Neural cell (in vitro differentiated cells): ENCODE measurements around the gene DOK4. TPM values are rescaled to one million over a fixed set of nuclear protein-coding genes. Genes with fewer than 3 reads are reported as not detected.

Experiments used
- H2AFZ ChIP-seq: fragments of 200-600, 300-800 bp; sonication (generic), shearing (Covaris generic); 2 replicates; pipeline ENCODE4 v1.6.0; 2014; ENCODE audit warnings: low read depth, mild to moderate bottlenecking, antibody characterized with exemption, low read length, moderate library complexity
- H3F3A ChIP-seq: fragments of 200-600 bp; shearing (Covaris generic); 2 replicates; pipeline ENCODE4 v1.6.1; 2016; ENCODE audit warnings: mild to moderate bottlenecking, moderate library complexity, mixed read lengths, antibody characterized with exemption, low read length; ENCODE audit not compliant: insufficient read depth, poor library complexity, severe bottlenecking
- H3K27ac ChIP-seq: fragments of 200-600, 300-800 bp; sonication (generic), shearing (Covaris generic); 2 replicates; pipeline ENCODE4 v1.5.1; 2014; ENCODE audit warnings: mild to moderate bottlenecking, low read length, moderate library complexity
- H3K27me3 ChIP-seq: fragments of 300-800, 200-600 bp; sonication (generic), shearing (Covaris generic); 2 replicates; pipeline ENCODE4 v1.6.0; 2014; ENCODE audit warnings: mild to moderate bottlenecking, low read depth, low read length, moderate library complexity; ENCODE audit not compliant: insufficient read depth
- H3K36me3 ChIP-seq: fragments of 300-800, 200-600 bp; sonication (generic), shearing (Covaris generic); 2 replicates; pipeline ENCODE4 v1.5.1; 2014; ENCODE audit warnings: mild to moderate bottlenecking, antibody characterized with exemption, low read length, moderate library complexity; ENCODE audit not compliant: insufficient read depth
- H3K4me2 ChIP-seq: fragments of 300-800, 200-600 bp; sonication (generic), shearing (Covaris generic); 2 replicates; pipeline ENCODE4 v1.6.0; 2014; ENCODE audit warnings: mild to moderate bottlenecking, low read length
- H3K4me3 ChIP-seq: fragments of 300-800, 200-600 bp; sonication (generic), shearing (Covaris generic); 2 replicates; pipeline ENCODE4 v1.5.1; 2014; ENCODE audit warnings: mild to moderate bottlenecking, low read length, moderate library complexity
- H3K79me2 ChIP-seq: fragments of 200-600 bp; shearing (Covaris generic); replicated peaks from 2 replicates; pipeline ENCODE4 v1.6.0; 2014; ENCODE audit warnings: mild to moderate bottlenecking, low read length, moderate library complexity; ENCODE audit not compliant: insufficient read depth
- H3K9ac ChIP-seq: fragments of 300-800, 200-600 bp; sonication (generic), shearing (Covaris generic); 2 replicates; pipeline ENCODE4 v1.6.1; 2016; ENCODE audit warnings: mild to moderate bottlenecking, low read length, mixed read lengths
- H3K9me2 ChIP-seq: fragments of 200-600 bp; shearing (Covaris generic); 2 replicates; pipeline ENCODE4 v1.6.1; 2016; ENCODE audit warnings: mild to moderate bottlenecking, low read length, mixed read lengths; ENCODE audit not compliant: insufficient read depth
- H3K9me3 ChIP-seq: fragments of 200-600, 300-800 bp; sonication (generic), shearing (Covaris generic); 2 replicates; pipeline ENCODE4 v1.6.1; 2016; ENCODE audit warnings: mild to moderate bottlenecking, mixed run types, low read length, moderate library complexity, mixed read lengths
- H4K20me1 ChIP-seq: fragments of 200-600 bp; shearing (Covaris generic); 2 replicates; pipeline ENCODE4 v1.6.1; 2016; ENCODE audit warnings: mild to moderate bottlenecking, mixed run types; ENCODE audit not compliant: insufficient read depth
- EP300 ChIP-seq: fragments of 450-650 bp; conservative IDR thresholded peaks from 2 replicates; pipeline ENCODE4 v1.6.1; 2014; ENCODE audit warnings: antibody characterized with exemption, mild to moderate bottlenecking, moderate library complexity; ENCODE audit not compliant: poor library complexity, severe bottlenecking
- EZH2 ChIP-seq: fragments of 200-600, 300-800 bp; shearing (Covaris generic), sonication (generic); IDR thresholded peaks from 2 replicates; pipeline ENCODE4 v1.6.1; 2014; ENCODE audit warnings: antibody characterized with exemption, low read length, borderline replicate concordance, mild to moderate bottlenecking; ENCODE audit not compliant: insufficient read depth, poor library complexity, severe bottlenecking
- MXI1 ChIP-seq: fragments of 450-650 bp; conservative IDR thresholded peaks from 2 replicates; pipeline ENCODE4 v1.6.1; 2014; ENCODE audit warnings: antibody characterized with exemption, mild to moderate bottlenecking; ENCODE audit not compliant: poor library complexity, severe bottlenecking
- POLR2AphosphoS5 ChIP-seq: IDR thresholded peaks from 2 replicates; pipeline ENCODE4 v1.6.1; 2012
- RAD21 ChIP-seq: fragments of 450-650 bp; conservative IDR thresholded peaks from 2 replicates; pipeline ENCODE4 v1.6.1; 2014; ENCODE audit warnings: antibody characterized with exemption, mild to moderate bottlenecking, moderate library complexity
- REST ChIP-seq: IDR thresholded peaks from 2 replicates; pipeline ENCODE4 v1.6.1; 2012; ENCODE audit warnings: borderline replicate concordance
- SMC3 ChIP-seq: fragments of 450-650 bp; conservative IDR thresholded peaks from 2 replicates; pipeline ENCODE4 v1.6.1; 2014; ENCODE audit warnings: antibody characterized with exemption, mild to moderate bottlenecking, moderate library complexity; ENCODE audit not compliant: poor library complexity
- TAF1 ChIP-seq: IDR thresholded peaks from 2 replicates; pipeline ENCODE4 v1.6.1; 2012; ENCODE audit warnings: low read depth
- polyA plus RNA-seq: library from polyadenylated mRNA; depleted of rRNA; stranded (reverse); fragments of >200 nt; gene quantifications from 2 replicates; pipeline ENCODE4 v1.2.3, GENCODE V29; 2014
- TF ChIP-seq, protein P1 (sequence below): fragments of 450-650 bp; IDR thresholded peaks from 2 replicates; pipeline ENCODE4 v1.5.1; 2014; ENCODE audit warnings: antibody characterized with exemption, mild to moderate bottlenecking, moderate library complexity; ENCODE audit not compliant: poor library complexity, severe bottlenecking

The DOK4 gene
- polyA plus RNA-seq, 1 donor from 2014 or later, result 214 TPM

DNA sequence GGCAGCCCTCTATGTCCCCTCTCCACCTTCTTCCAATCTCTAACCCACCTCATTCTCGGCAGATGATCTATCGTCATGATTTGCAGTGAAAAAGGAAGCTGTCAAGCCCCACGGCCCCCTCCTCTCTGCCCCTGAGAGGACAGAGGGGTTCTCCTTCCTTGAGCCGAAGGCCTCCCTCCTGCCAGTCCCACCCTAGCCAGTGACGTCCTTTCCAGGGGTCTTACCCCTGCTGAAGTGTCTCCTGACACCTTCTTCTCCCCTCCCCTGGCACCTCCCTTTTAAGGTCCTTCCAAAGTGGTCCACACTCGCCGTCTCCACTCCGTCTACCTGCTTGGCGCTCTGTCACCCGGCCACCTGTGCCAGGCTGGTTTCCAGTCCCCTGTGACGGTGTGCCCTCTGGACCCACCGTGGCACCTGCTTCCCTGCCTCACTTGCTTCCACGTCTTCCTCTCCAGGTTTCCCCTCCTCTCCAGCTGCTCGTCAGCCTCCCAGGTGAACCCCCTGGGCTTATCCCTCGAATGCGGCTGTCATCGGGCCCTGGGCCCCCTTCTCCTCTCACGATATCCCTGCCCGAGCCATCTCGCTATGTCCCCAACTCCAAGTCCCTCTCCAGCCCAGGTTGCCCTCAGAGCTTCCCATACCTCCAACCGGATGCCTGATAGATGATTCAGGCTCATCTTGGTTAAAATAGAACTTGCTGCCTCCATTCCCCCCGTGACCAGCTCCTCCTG lies 44.4 kb upstream of the DOK4 start:
- H3K4me2 ChIP-seq, result no peak overlapping the region
- H3K9ac ChIP-seq, result no peak overlapping the region
- H3K79me2 ChIP-seq, result no peaks in the 10 kb centered on the region
- no peaks in the 10 kb centered on the region for H3K9me2 ChIP-seq
- no peaks in the 10 kb centered on the region for H3F3A ChIP-seq
- peaks cover 13% of the 10 kb centered on the region for H3K27me3 ChIP-seq
- no peak overlapping the region for H2AFZ ChIP-seq
- no peaks in the 10 kb centered on the region for H3K9me3 ChIP-seq
- H3K36me3 ChIP-seq, result no peaks in the 10 kb centered on the region
- H4K20me1 ChIP-seq, result no peaks in the 10 kb centered on the region
- TF ChIP-seq REST (no peak), RAD21 (no peak), EP300 (no peak), SMC3 (no peak), MXI1 (no peak), EZH2 (no peak), TAF1 (no peak), POLR2AphosphoS5 (no peak)
- TF ChIP-seq, protein P1, sequence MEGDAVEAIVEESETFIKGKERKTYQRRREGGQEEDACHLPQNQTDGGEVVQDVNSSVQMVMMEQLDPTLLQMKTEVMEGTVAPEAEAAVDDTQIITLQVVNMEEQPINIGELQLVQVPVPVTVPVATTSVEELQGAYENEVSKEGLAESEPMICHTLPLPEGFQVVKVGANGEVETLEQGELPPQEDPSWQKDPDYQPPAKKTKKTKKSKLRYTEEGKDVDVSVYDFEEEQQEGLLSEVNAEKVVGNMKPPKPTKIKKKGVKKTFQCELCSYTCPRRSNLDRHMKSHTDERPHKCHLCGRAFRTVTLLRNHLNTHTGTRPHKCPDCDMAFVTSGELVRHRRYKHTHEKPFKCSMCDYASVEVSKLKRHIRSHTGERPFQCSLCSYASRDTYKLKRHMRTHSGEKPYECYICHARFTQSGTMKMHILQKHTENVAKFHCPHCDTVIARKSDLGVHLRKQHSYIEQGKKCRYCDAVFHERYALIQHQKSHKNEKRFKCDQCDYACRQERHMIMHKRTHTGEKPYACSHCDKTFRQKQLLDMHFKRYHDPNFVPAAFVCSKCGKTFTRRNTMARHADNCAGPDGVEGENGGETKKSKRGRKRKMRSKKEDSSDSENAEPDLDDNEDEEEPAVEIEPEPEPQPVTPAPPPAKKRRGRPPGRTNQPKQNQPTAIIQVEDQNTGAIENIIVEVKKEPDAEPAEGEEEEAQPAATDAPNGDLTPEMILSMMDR, result no peak
- no peak overlapping the region for H3K4me3 ChIP-seq
- H3K27ac ChIP-seq, result no peak overlapping the region

DNA sequence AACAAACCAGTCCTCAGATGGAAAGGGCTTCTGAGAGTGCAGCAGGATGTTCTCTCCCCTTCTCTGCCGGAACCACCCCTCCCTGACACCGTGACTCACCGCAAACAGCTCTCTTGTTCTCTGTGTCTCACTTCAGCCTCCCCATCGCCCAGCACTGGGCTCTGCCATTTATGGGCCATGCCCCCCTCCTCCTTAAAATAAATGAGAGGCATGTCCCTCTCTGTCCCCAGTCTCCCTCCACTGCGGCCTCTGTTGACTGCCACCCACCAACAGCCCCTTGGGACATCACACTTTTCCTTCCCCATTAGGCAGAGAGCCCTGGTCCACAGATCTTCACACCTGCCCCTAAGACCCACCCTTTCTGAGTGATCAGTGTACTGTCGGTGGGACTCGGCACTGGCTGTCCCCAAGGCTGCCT lies 43.8 kb upstream of the DOK4 start:
- Histone ChIP-seq H3K4me3 (no peak overlapping the region), H3K4me2 (no peak overlapping the region), H3K36me3 (no peaks in the 10 kb centered on the region), H2AFZ (no peak overlapping the region), H4K20me1 (no peaks in the 10 kb centered on the region), H3K27me3 (peaks cover 13% of the 10 kb centered on the region), H3K27ac (no peak overlapping the region), H3F3A (no peaks in the 10 kb centered on the region), H3K9me3 (no peaks in the 10 kb centered on the region), H3K9ac (no peak overlapping the region), H3K79me2 (no peaks in the 10 kb centered on the region), H3K9me2 (no peaks in the 10 kb centered on the region)
- TF ChIP-seq EZH2, result no peak
- no peak for TF ChIP-seq SMC3
- TF ChIP-seq TAF1, result no peak
- TF ChIP-seq, protein P1, result no peak
- TF ChIP-seq EP300, result no peak
- TF ChIP-seq POLR2AphosphoS5, result no peak
